HEK293 (cell line): ENCODE measurements around the gene AKAP9.
A peak's percentile ranks its signal among the peaks of the same experiment; 100 is the strongest.

Experiments
- CTCF ChIA-PET: fragments of 350-600 bp; formaldehyde crosslinking; extraction: SDS; loops from one replicate; lab custom pipeline; 2021; ENCODE audit warnings: antibody characterized with exemption; lab: Yijun Ruan, JAX
- POLR2A ChIA-PET: fragments of 300-600 bp; formaldehyde crosslinking; extraction: SDS; loops from one replicate; lab custom pipeline; 2020; ENCODE audit warnings: antibody characterized with exemption, inconsistent platforms; lab: Yijun Ruan, JAX
- H3K27ac ChIP-seq: fragments of 200-500 bp; sonication (Bioruptor generic); 2 replicates; pipeline ENCODE4 v1.5.1; 2014; ENCODE audit warnings: low read depth, low read length, control low read depth, inconsistent platforms; ENCODE audit errors: extremely low read depth
- H3K36me3 ChIP-seq, 2 experiments: fragments of 200-500 bp in 1 of 2; sonication (Bioruptor generic) in 1 of 2; 1 replicate in 1 of 2; 2 replicates in 1 of 2; pipeline ENCODE4 v1.5.1; 2014 to 2017; ENCODE audit warnings: inconsistent platforms in 2 of 2, low read length in 2 of 2; ENCODE audit not compliant: control insufficient read depth in 2 of 2, insufficient read depth in 1 of 2
- H3K4me1 ChIP-seq: fragments of 200-500 bp; sonication (Bioruptor generic); 2 replicates; pipeline ENCODE4 v1.5.1; 2014; ENCODE audit warnings: mild to moderate bottlenecking, low read length, inconsistent platforms; ENCODE audit not compliant: control insufficient read depth, insufficient read depth
- H3K4me3 ChIP-seq: 2 replicates; pipeline ENCODE4 v1.5.1; 2011; ENCODE audit warnings: low read depth, mild to moderate bottlenecking, control low read depth, low read length, moderate library complexity
- H3K9me3 ChIP-seq: fragments of 200-500 bp; sonication (Bioruptor generic); 2 replicates; pipeline ENCODE4 v1.5.1; 2014; ENCODE audit warnings: low read depth, low read length, inconsistent platforms; ENCODE audit not compliant: control insufficient read depth, insufficient read depth
- GLI2 ChIP-seq: fragments of 450-650 bp; formaldehyde crosslinking; IDR thresholded peaks from 2 replicates; pipeline ENCODE4; 2017; ENCODE audit warnings: missing biosample characterization, missing genetic modification characterization, low read depth, borderline replicate concordance
- HIC1 ChIP-seq: fragments of 450-650 bp; formaldehyde crosslinking; IDR thresholded peaks from 2 replicates; pipeline ENCODE4 v1.5.1; 2016; ENCODE audit warnings: missing biosample characterization, missing genetic modification characterization
- HOXD13 ChIP-seq: sonication (generic); formaldehyde crosslinking; IDR thresholded peaks from 2 replicates; pipeline ENCODE4 v1.8.0; 2022; ENCODE audit warnings: missing genetic modification reagents, borderline replicate concordance
- KLF17 ChIP-seq: fragments of 450-650 bp; formaldehyde crosslinking; IDR thresholded peaks from 2 replicates; pipeline ENCODE4 v1.5.1; 2016; ENCODE audit warnings: missing biosample characterization, missing genetic modification characterization
- MEIS1 ChIP-seq: sonication (generic); formaldehyde crosslinking; IDR thresholded peaks from 2 replicates; pipeline ENCODE4 v1.8.1; 2022; ENCODE audit warnings: missing genetic modification reagents, mild to moderate bottlenecking, borderline replicate concordance
- SCRT1 ChIP-seq: fragments of 450-650 bp; formaldehyde crosslinking; IDR thresholded peaks from 2 replicates; pipeline ENCODE4 v1.5.1; 2016; ENCODE audit warnings: missing biosample characterization, missing genetic modification characterization, borderline replicate concordance
- SCRT2 ChIP-seq: fragments of 450-650 bp; formaldehyde crosslinking; IDR thresholded peaks from 2 replicates; pipeline ENCODE4 v1.5.1; 2016; ENCODE audit warnings: missing biosample characterization, missing genetic modification characterization
- ZBTB7A ChIP-seq: fragments of 450-650 bp; formaldehyde crosslinking; IDR thresholded peaks from 2 replicates; pipeline ENCODE4 v1.5.1; 2016; ENCODE audit warnings: low read depth, missing biosample characterization, missing genetic modification characterization
- ZFHX2 ChIP-seq: fragments of 450-650 bp; formaldehyde crosslinking; conservative IDR thresholded peaks from 2 replicates; pipeline ENCODE4 v1.5.1; 2016; ENCODE audit warnings: missing biosample characterization, missing genetic modification characterization
- ZFP3 ChIP-seq: fragments of 450-650 bp; formaldehyde crosslinking; IDR thresholded peaks from 2 replicates; pipeline ENCODE4 v1.5.1; 2016; ENCODE audit warnings: low read depth, missing biosample characterization, missing genetic modification characterization
- ZFP69B ChIP-seq: fragments of 450-650 bp; formaldehyde crosslinking; IDR thresholded peaks from 2 replicates; pipeline ENCODE4 v1.5.1; 2016; ENCODE audit warnings: missing biosample characterization, missing genetic modification characterization
- ZNF146 ChIP-seq: fragments of 450-650 bp; formaldehyde crosslinking; IDR thresholded peaks from 2 replicates; pipeline ENCODE4 v1.5.1; 2016; ENCODE audit warnings: missing biosample characterization, missing genetic modification characterization
- ZNF184 ChIP-seq: fragments of 450-650 bp; IDR thresholded peaks from 2 replicates; pipeline ENCODE4 v1.5.1; 2018; ENCODE audit warnings: missing biosample characterization, mild to moderate bottlenecking, missing genetic modification characterization
- ZNF23 ChIP-seq: fragments of 450-650 bp; formaldehyde crosslinking; IDR thresholded peaks from 2 replicates; pipeline ENCODE4 v1.5.1; 2016; ENCODE audit warnings: missing biosample characterization, missing genetic modification characterization, borderline replicate concordance
- ZNF311 ChIP-seq: fragments of 450-650 bp; formaldehyde crosslinking; IDR thresholded peaks from 2 replicates; pipeline ENCODE4 v1.5.1; 2017; ENCODE audit warnings: missing biosample characterization, missing genetic modification characterization, borderline replicate concordance
- ZNF580 ChIP-seq: fragments of 450-650 bp; formaldehyde crosslinking; IDR thresholded peaks from 2 replicates; pipeline ENCODE4 v1.5.1; 2016; ENCODE audit warnings: missing biosample characterization, missing genetic modification characterization
- ZNF621 ChIP-seq: fragments of 450-650 bp; formaldehyde crosslinking; IDR thresholded peaks from 2 replicates; pipeline ENCODE4 v1.5.1; 2017; ENCODE audit warnings: missing biosample characterization, missing genetic modification characterization
- ZNF692 ChIP-seq: fragments of 450-650 bp; formaldehyde crosslinking; IDR thresholded peaks from 2 replicates; pipeline ENCODE4 v1.5.1; 2016; ENCODE audit warnings: missing biosample characterization, missing genetic modification characterization
- ZSCAN5A ChIP-seq: fragments of 450-650 bp; formaldehyde crosslinking; IDR thresholded peaks from 2 replicates; pipeline ENCODE4 v1.5.1; 2016; ENCODE audit warnings: missing biosample characterization, missing genetic modification characterization
- ZXDB ChIP-seq: fragments of 450-650 bp; formaldehyde crosslinking; IDR thresholded peaks from 2 replicates; pipeline ENCODE4 v1.5.1; 2016; ENCODE audit warnings: missing biosample characterization, missing genetic modification characterization

AKAP9 gene

GRCh38 chr7:91947948-91948347, 7.3 kb downstream of the AKAP9 start:
- ChIA-PET POLR2A (no interaction called here), CTCF (interaction anchor here (0.7 kb wide), 1 partner anchor 70 kb away, joined by 4 read pairs; no protein-coding TSS in a partner anchor)
- TF ChIP-seq ZBTB7A, result no peak
- peak; percentile 11; the same call in 1 of the 2 replicates for TF ChIP-seq ZNF580 (tag by site-specific recombination)
- TF ChIP-seq ZNF146, result peak; percentile 91
- no peak overlapping the region for H3K4me3 ChIP-seq
- peaks cover 10% of the 10 kb centered on the region; the same call in 1 of the 2 replicates for H3K4me1 ChIP-seq
- no peak overlapping the region for H3K27ac ChIP-seq
- H3K9me3 ChIP-seq, result no peaks in the 10 kb centered on the region
- no peaks in the 10 kb centered on the region for H3K36me3 ChIP-seq

GRCh38 chr7:91949221-91950009, 8.8 kb downstream of the AKAP9 start:
- Histone ChIP-seq H3K27ac (no peak overlapping the region), H3K4me1 (peaks cover 12% of the 10 kb centered on the region; the same call in 1 of the 2 replicates)
- POLR2A ChIA-PET, result interaction anchor here (0.7 kb wide), 1 partner anchor 9 kb away, joined by 3 read pairs; the partner anchor contains the start of gene AKAP9

More at GRCh38 chr7:91949221-91950009, 8.8 kb downstream of the AKAP9 start:
- CTCF ChIA-PET, result interaction anchor here (1.4 kb wide), 1 partner anchor 69 kb away, joined by 3 read pairs; no protein-coding TSS in a partner anchor
- H3K36me3 ChIP-seq, result no peaks in the 10 kb centered on the region
- no peaks in the 10 kb centered on the region for H3K9me3 ChIP-seq
- no peak overlapping the region for H3K4me3 ChIP-seq
- no peak for TF ChIP-seq ZFP3 (tag by site-specific recombination)
- no peak for TF ChIP-seq HIC1 (tag by site-specific recombination)
- TF ChIP-seq ZNF621 (tag by site-specific recombination), result no peak
- TF ChIP-seq KLF17, result no peak
- TF ChIP-seq MEIS1 (CRISPR knock-in tag), result no peak
- no peak for TF ChIP-seq HOXD13 (CRISPR knock-in tag)
- TF ChIP-seq ZFHX2 (tag by site-specific recombination), result no peak
- peak; percentile 94 for TF ChIP-seq SCRT2 (tag by site-specific recombination)
- TF ChIP-seq ZNF311 (tag by site-specific recombination), result no peak
- TF ChIP-seq GLI2 (tag by site-specific recombination), result no peak
- no peak for TF ChIP-seq ZXDB (tag by site-specific recombination)
- TF ChIP-seq ZSCAN5A (tag by site-specific recombination), result no peak
- peak; percentile 86 for TF ChIP-seq SCRT1 (tag by site-specific recombination)
- 0 out of 2 replicates have a peak, but pooled peaks have one; percentile 41 for TF ChIP-seq ZNF692
- no peak for TF ChIP-seq ZNF23
- TF ChIP-seq ZFP69B (tag by site-specific recombination), result 0 out of 2 replicates have a peak, but pooled peaks have one; percentile 45
- TF ChIP-seq ZNF184 (tag by site-specific recombination), result no peak
